HUES48 (cell line): ENCODE measurements around the gene HS6ST3.

Experiments used
- H3K27ac ChIP-seq: one replicate; pipeline ENCODE4 v1.7.0; 2013; ENCODE audit warnings: low read depth, low read length, inconsistent platforms
- H3K27me3 ChIP-seq: 2 replicates; pipeline ENCODE4 v1.6.1; 2013; ENCODE audit warnings: mild to moderate bottlenecking, low read length; ENCODE audit not compliant: control insufficient read depth, insufficient read depth
- H3K36me3 ChIP-seq: 2 replicates; pipeline ENCODE4 v1.6.1; 2013; ENCODE audit warnings: low read length; ENCODE audit not compliant: control insufficient read depth, insufficient read depth
- H3K4me1 ChIP-seq: 2 replicates; pipeline ENCODE4 v1.6.1; 2013; ENCODE audit warnings: mild to moderate bottlenecking, low read length; ENCODE audit not compliant: control insufficient read depth, insufficient read depth
- H3K4me3 ChIP-seq: 2 replicates; pipeline ENCODE4 v1.5.1; 2013; ENCODE audit warnings: mild to moderate bottlenecking, low read depth, low read length
- H3K9ac ChIP-seq: 2 replicates; pipeline ENCODE4 v1.6.1; 2013; ENCODE audit warnings: mild to moderate bottlenecking, low read depth, low read length, moderate library complexity
- H3K9me3 ChIP-seq: 2 replicates; pipeline ENCODE4 v1.6.1; 2013; ENCODE audit warnings: low read length; ENCODE audit not compliant: control insufficient read depth, insufficient read depth

HS6ST3 gene

GRCh38 chr13:96308568-96308967 is 218.7 kb downstream of the HS6ST3 start:
- H3K27me3 ChIP-seq: no peaks in the 10 kb centered on the region
- no peaks in the 10 kb centered on the region; the same call in 1 of the 2 replicates for H3K4me1 ChIP-seq
- H3K9ac ChIP-seq: no peak overlapping the region
- no peak overlapping the region for H3K4me3 ChIP-seq
- no peaks in the 10 kb centered on the region for H3K36me3 ChIP-seq
- no peak overlapping the region for H3K27ac ChIP-seq
- no peaks in the 10 kb centered on the region for H3K9me3 ChIP-seq

GRCh38 chr13:96314974-96315373 is 225.1 kb downstream of the HS6ST3 start:
- Histone ChIP-seq H3K27me3 (no peaks in the 10 kb centered on the region), H3K36me3 (no peaks in the 10 kb centered on the region), H3K9ac (no peak overlapping the region), H3K27ac (no peak overlapping the region), H3K9me3 (no peaks in the 10 kb centered on the region), H3K4me3 (no peak overlapping the region), H3K4me1 (no peaks in the 10 kb centered on the region)

- Histone ChIP-seq H3K27me3 (no peaks in the 10 kb centered on the region), H3K9me3 (no peaks in the 10 kb centered on the region), H3K4me3 (no peak overlapping the region), H3K9ac (no peak overlapping the region), H3K4me1 (no peaks in the 10 kb centered on the region), H3K27ac (no peak overlapping the region), H3K36me3 (no peaks in the 10 kb centered on the region)
Measured at GRCh38 chr13:96338030-96338429, 248.1 kb downstream of the HS6ST3 start.

- Histone ChIP-seq H3K4me1 (no peaks in the 10 kb centered on the region), H3K27me3 (no peaks in the 10 kb centered on the region), H3K27ac (no peak overlapping the region), H3K9ac (no peak overlapping the region), H3K36me3 (no peaks in the 10 kb centered on the region), H3K4me3 (no peak overlapping the region), H3K9me3 (no peaks in the 10 kb centered on the region)
Measured at GRCh38 chr13:96342286-96342685, 252.4 kb downstream of the HS6ST3 start.

GRCh38 chr13:96342852-96343465 is 253.1 kb downstream of the HS6ST3 start:
- Histone ChIP-seq H3K36me3 (no peaks in the 10 kb centered on the region), H3K27ac (no peak overlapping the region), H3K4me1 (no peaks in the 10 kb centered on the region), H3K9me3 (no peaks in the 10 kb centered on the region), H3K9ac (no peak overlapping the region), H3K4me3 (no peak overlapping the region), H3K27me3 (no peaks in the 10 kb centered on the region)

GRCh38 chr13:96346921-96347320 is 257.0 kb downstream of the HS6ST3 start:
- Histone ChIP-seq H3K4me3 (no peak overlapping the region), H3K27ac (no peak overlapping the region), H3K36me3 (no peaks in the 10 kb centered on the region), H3K4me1 (no peaks in the 10 kb centered on the region), H3K9me3 (no peaks in the 10 kb centered on the region), H3K27me3 (no peaks in the 10 kb centered on the region), H3K9ac (no peak overlapping the region)

- Histone ChIP-seq H3K36me3 (no peaks in the 10 kb centered on the region), H3K9ac (no peak overlapping the region), H3K4me1 (no peaks in the 10 kb centered on the region), H3K9me3 (no peaks in the 10 kb centered on the region), H3K4me3 (no peak overlapping the region), H3K27ac (no peak overlapping the region), H3K27me3 (no peaks in the 10 kb centered on the region)
Measured at GRCh38 chr13:96373597-96373996, 283.7 kb downstream of the HS6ST3 start.

- Histone ChIP-seq H3K27ac (no peak overlapping the region), H3K9me3 (no peaks in the 10 kb centered on the region), H3K4me3 (no peak overlapping the region), H3K36me3 (no peaks in the 10 kb centered on the region), H3K9ac (no peak overlapping the region), H3K4me1 (no peaks in the 10 kb centered on the region), H3K27me3 (no peaks in the 10 kb centered on the region)
Measured at GRCh38 chr13:96377835-96378234, 287.9 kb downstream of the HS6ST3 start.

GRCh38 chr13:96379967-96380366 is 290.1 kb downstream of the HS6ST3 start:
- H3K36me3 ChIP-seq: no peaks in the 10 kb centered on the region
- H3K4me1 ChIP-seq: no peaks in the 10 kb centered on the region
- H3K27me3 ChIP-seq: no peaks in the 10 kb centered on the region
- no peak overlapping the region for H3K27ac ChIP-seq
- H3K9me3 ChIP-seq: no peaks in the 10 kb centered on the region
- H3K9ac ChIP-seq: no peak overlapping the region
- H3K4me3 ChIP-seq: no peak overlapping the region

- Histone ChIP-seq H3K36me3 (no peaks in the 10 kb centered on the region), H3K27me3 (no peaks in the 10 kb centered on the region), H3K9me3 (no peaks in the 10 kb centered on the region), H3K27ac (no peak overlapping the region), H3K4me1 (no peaks in the 10 kb centered on the region), H3K4me3 (no peak overlapping the region), H3K9ac (no peak overlapping the region)
Measured at GRCh38 chr13:96381681-96382080, 291.8 kb downstream of the HS6ST3 start.

GRCh38 chr13:96388598-96388997 is 298.7 kb downstream of the HS6ST3 start:
- Histone ChIP-seq H3K36me3 (no peaks in the 10 kb centered on the region), H3K9me3 (no peaks in the 10 kb centered on the region), H3K9ac (no peak overlapping the region), H3K27ac (no peak overlapping the region), H3K4me3 (no peak overlapping the region), H3K27me3 (no peaks in the 10 kb centered on the region), H3K4me1 (peaks cover 10% of the 10 kb centered on the region)

- Histone ChIP-seq H3K27me3 (no peaks in the 10 kb centered on the region), H3K36me3 (no peaks in the 10 kb centered on the region), H3K9ac (no peak overlapping the region), H3K9me3 (no peaks in the 10 kb centered on the region), H3K27ac (no peak overlapping the region), H3K4me1 (peaks cover 10% of the 10 kb centered on the region), H3K4me3 (no peak overlapping the region)
Measured at GRCh38 chr13:96391606-96392005, 301.7 kb downstream of the HS6ST3 start.
